ENCODE measurements around the gene PLA2G4B.

PLA2G4B gene

DNA sequence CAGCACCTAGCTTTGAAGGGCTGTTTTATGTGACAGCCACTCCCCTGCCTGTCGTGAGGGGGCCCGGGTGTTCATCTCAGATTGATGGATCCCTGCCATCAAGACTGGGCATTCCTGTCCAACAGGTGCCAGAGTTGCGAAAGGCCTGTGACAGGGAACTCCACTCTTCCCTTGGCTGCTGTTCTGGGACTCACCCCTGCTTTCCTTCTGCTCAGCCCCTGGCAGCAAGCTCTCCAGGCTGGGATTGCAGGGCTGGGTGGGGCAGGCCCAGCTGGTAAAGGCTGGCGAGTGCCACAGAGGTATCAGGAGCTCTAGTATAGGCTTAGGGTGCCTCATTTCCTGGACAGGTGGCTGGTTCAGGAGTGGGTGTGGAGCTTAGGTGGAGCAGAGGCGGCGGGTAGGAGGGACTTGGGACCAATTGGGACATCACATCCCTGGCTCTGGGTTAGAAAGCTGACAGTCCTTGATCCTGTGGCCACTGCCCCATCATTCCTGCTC, at the start of gene PLA2G4B:
PLA2G4B (plus strand) TSS at position 448 of the 498 bp plus-strand sequence. CDS start 67 bp downstream, outside the sequence.
- no peak for DNase-seq

DNA sequence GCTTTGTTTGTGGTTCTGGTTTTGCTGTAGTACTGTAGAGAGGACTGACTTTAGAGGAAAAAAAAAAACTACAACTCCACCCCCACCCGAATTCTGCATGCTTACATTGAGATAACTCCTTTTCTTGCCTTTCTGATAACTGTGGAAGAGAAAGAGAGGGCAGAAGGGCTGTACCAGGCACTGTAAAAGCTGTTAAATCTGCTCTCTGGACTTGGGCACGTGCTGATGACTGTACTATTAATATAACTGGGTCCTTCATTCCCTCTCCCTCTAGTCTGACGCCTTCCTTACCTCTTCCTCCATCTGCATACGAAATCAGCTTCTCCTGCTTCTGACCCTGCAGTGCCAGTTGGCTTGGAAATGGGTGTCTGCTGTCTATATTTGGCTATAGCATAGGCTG, 49.4 kb upstream of the PLA2G4B start:
- DNase-seq: no peak

DNA sequence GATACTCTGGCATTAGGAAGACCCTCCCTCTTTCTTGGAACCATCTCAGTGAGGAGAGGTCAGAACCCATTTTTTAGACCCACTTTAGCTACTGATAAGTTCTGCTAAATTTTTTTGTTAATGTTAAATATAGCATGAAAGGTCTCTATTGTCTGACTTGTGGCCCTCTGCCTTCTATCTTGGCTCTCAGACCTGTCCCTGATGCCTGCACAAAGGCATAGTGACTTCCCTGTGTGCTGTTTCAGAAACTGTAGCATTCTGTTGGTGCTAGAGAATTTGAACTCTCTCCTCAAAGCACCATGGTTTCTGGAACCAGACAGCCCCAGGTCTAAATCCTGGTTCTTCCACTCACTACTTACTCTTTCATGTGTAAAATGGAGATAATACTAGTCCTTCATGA, 49.0 kb upstream of the PLA2G4B start:
- DNase-seq: no peak

GRCh38 chr15:41790169-41790568, 48.5 kb upstream of the PLA2G4B start:
- DNase-seq: no peak

DNA sequence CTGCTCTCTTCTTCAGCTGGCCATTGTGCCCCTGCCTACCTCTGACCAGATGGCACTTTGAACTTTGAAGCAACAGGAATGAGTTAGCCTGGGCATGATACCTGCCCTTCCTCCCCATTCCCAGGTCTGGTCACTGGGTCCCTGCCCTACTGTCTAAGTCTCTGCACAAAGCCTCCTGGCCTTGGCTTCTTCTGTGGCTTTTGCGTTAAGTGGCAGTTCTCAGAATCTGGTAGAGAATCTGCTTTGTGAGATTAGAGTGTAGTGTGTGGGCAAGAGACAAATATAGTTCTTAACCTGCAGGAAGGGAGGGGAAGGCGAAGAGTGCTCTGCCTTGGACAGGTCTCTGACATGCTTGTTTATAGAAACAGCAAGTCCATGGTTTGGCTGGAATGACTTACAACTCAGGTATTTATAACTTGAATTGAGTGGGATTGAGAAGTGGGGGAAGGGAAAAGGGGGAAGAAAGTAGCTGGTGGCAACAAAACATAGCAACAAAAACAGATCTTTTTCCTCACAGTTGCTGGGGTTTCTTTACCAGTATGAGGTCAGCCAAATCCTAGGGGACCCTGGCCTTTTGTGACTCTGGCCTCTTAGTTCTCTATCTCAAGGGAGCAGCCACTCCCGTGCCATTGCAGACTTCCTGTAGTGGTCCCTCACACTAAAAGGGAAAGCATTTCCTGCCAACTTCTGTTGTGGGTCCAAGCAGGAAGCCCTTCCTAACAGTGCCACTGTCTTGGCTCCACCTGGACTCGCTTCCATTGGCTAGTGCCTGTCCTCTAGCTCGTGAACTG, 47.7 kb upstream of the PLA2G4B start:
- no peak for DNase-seq

DNA sequence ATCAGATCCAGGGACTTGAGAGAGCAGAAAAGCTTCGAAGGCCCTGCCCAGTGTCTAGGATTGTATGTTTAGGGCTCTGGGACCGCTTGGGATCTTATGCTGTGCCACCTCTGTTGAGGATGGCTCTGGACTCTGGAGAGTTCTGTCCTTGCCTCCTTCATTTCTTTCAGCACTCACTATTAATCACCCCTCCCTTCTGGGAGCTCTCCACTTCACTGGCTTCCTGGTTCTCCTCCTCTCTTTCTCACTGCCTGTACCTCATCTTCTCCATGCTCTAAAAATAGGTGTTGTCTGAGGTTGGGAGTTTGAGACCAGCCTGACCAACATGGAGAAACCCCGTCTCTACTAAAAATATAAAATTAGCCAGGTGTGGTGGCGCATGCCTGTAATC, 47.1 kb upstream of the PLA2G4B start:
- no peak for DNase-seq

GRCh38 chr15:41792000-41792637, 46.5 kb upstream of the PLA2G4B start:
- DNase-seq: no peak

DNA sequence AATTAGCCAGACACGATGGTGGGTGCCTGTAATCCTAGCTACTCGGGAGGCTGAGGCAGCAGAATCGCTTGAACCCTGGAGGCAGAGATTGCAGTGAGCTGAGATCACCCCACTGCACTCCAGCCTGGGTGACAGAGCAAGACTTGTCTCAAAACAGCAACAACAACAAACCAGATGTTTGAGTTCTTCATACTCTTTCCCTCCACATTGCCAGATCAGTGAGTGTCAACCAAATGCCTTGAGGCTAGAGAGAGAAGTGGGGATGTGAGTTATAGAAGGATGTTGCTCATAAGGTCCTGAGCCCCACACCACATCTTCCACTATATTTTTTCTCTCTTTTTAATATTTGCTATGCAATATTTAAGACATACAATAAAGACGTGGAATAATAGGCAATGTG, 44.6 kb upstream of the PLA2G4B start:
- DNase-seq: no peak

- DNase-seq: no peak
Observed at GRCh38 chr15:41795996-41796856, 42.4 kb upstream of the PLA2G4B start.

DNA sequence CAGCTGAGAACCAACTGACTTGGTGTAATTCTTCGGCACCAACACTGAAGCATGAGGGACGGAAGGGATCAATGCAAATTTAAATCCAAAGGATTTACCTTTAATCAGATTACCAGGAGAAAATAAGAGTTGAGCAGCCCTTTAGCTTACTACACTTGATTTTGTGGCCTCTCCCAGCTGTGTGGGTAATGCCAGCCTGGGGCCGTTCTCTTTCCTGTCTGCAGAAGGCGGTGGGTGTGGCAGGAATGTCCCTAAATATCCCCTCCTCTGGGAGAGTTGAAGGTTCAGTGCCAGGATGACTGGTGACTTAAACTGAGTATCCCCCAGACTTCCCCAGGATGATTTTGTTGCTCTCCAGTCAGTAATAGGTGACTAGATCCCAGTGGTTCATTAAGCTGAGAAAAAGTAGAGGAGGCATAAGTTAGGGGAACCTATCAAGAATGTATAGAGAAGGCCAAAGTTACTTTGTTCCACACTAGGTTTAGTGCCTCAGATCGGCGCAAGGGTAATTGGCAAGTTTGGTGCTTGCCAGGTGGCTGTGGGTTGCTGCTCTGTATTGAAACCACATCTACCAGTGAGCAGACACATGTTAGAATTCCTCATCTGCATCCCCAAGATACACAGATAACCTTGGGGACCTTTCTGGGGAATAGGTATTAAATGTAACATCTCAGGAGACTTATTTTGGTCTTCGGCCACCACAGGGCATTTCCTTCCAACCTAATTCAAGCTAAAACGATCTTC, 41.3 kb upstream of the PLA2G4B start:
- no peak for DNase-seq

DNA sequence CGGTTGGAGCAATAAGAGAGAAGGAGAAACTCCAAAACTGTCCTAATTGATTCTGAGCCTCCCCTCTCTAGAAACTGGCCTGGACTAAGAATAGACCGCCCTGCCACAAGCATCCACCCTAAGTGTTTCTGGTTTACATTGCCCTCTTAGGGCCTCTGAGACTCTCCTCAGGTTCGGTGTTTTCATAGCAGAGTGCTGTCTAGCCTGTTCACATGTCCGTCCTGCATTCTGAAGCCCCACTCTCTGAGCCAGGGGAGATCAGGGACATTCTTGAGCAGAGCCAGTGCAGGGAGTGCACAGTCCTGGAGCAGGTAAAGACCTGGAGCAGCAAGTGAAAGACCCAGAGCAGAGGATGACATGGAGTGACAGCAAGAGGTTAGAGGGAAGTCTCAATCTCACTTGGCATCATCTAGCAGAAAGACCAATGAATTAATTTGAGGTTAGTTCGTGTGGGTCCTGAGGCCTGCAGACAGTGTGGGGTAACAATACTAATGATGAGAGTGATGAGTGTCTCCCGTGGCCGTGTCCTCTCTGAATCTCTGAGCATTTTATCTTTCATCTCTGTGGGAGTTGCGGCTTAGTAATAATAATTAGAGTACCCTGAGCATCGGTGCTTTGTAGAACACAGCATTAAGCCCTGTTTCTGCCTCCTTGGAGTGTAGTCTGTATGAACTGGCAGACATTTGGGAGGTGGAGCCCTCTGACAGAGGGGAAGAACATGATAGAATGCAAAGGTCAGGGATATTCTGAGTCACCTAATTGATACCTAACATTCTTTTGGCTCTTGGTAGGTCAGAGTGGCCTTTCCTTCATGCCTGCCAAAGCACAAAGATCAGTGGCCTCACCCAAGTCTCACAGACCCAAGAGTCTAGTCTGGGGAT, 39.8 kb upstream of the PLA2G4B start:
- DNase-seq: no peak

DNA sequence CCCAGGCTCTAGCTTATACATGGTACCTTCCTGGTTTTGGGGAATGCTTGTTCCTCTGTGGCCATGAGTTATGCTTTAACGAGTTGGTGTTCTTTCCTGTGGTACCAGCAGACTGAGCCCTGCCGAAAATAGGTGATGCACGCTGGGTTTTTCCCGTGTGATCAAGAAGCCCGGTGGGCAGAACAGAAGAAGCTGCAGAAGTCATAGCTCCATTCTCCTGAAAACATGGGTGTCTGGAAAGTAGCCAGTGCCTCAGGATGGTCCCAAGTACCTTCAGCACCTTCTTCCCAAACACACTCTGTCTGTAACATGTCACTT, 39.2 kb upstream of the PLA2G4B start:
- DNase-seq: no peak

GRCh38 chr15:41801185-41801584, 37.5 kb upstream of the PLA2G4B start:
- no peak for DNase-seq

DNA sequence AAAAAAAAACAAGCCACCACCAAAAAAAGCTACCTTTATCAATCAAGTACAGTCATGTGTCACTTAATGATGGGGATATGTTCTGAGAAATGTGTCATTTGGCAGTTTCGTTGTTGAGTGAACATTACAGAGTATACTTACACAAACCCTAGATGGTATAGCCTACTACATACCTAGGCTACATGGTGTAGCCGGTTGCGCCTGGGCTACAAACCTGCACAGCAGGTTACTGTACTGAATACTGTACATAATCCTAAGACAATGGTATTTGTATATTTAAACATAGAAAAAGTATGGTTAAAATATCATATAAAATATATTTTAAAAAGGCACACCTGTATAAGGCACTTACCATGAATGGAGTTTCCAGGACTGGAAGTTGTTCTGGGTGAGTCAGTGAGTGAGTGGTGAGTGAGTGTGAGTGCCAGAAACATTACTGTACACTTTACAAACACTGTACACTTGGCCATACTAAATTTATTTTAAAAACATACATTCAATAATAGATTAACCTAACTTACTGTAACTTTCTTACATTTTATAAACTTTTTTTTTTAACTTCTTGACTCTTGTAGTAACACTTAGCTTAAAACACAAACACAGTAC, 36.7 kb upstream of the PLA2G4B start:
- no peak for DNase-seq

DNA sequence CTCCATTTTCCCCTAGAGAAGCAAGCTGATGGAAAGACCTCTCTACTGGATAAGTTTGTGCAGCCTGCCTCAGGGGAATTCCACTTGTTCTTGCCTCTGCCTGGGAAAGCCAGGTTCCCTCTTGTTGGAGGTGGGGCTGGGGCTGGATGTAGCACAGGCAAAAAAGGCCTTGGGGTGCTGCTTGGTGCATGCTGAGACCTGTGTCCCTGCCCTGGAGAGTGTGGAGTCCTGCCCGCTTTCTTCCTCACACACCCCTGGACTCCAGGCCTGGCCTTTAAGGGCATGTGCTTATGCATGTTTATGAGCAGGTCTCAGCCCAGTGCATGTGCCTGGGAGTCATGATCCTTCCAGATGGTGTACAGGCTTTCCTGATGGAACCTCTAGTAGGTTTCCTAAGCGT, 34.3 kb upstream of the PLA2G4B start:
- DNase-seq: no peak

- no peak for DNase-seq
Observed at GRCh38 chr15:41804916-41805666, 33.6 kb upstream of the PLA2G4B start.

- no peak for DNase-seq
Observed at GRCh38 chr15:41805711-41806110, 32.9 kb upstream of the PLA2G4B start.

- DNase-seq: no peak
Observed at GRCh38 chr15:41806291-41807181, 32.1 kb upstream of the PLA2G4B start.

DNA sequence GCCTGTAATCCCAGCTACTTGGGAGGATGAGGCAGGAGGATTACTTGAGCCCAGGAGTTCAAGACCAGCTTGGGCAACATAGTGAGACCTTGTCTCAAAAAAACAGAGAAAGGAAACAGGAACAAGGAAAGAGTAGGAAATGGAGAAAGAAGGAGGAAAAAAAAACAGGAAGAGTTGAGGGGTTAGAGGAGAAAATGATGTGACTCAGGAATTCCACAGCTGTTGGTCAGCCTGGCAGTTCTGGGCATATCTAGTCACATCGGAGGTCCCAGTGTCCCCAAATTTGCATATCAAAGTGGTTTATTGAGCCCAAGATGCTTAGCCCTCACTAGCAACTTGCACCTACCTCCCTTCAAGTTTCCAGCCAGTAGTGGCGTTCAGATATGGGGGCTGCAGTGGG, 29.5 kb upstream of the PLA2G4B start:
- no peak for DNase-seq

Measured in activated naive CD4-positive, alpha-beta T cell treated with anti-CD3 and anti-CD28 coated beads, Interleukin-2, amount 50 U/mL, for 16 hours (primary cell).